ENCODE results near the gene ETV5. TPM values are rescaled to one million over a fixed set of nuclear protein-coding genes. Genes with fewer than 3 reads are reported as not detected.

Gene ETV5
- total and polyA plus RNA-seq, 5 experiments from 2014 or later = 0.08 to 0.36 (median 0.10) TPM; not detected in 2

Other genes with a start within 250 kb of the ETV5 start
- 100 to 1,000 TPM; 218 to 229 TPM for gene TRA2B, start 171.1 kb downstream of the ETV5 start, total RNA-seq
- gene TRA2B, start 171.1 kb downstream of the ETV5 start, polyA plus RNA-seq = 100 to 1,000 TPM; 176 to 226 (median 184) TPM

All from naive thymus-derived CD8-positive, alpha-beta T cell (primary cell).